HepG2 (cell line): ENCODE data around the gene DMRT3. TPM values are rescaled to one million over a fixed set of nuclear protein-coding genes. Genes with fewer than 3 reads are reported as not detected.

ENCODE experiments used
- ATAC-seq: fragments of 200-7000 bp; cut with Tn5 transposase; 3 replicates; pipeline ENCODE4 v1.9.1; 2020; ENCODE audit warnings: mild to moderate bottlenecking, moderate library complexity
- BruUV-seq: library from RNA; stranded (reverse); fragments of 400-500 nt; replicated peaks from 2 replicates; lab custom pipeline; 2021; lab: Mats Ljungman, UMichigan
- CTCF ChIA-PET: fragments of 300-600 bp; formaldehyde crosslinking; extraction: SDS; loops from one replicate; lab custom pipeline; 2021; ENCODE audit warnings: low total read pairs, inconsistent platforms, low intra/inter-chr PET ratio; lab: Yijun Ruan, JAX
- POLR2A ChIA-PET: fragments of 350-600 bp; sonication (Branson Sonifier 250); formaldehyde crosslinking; loops from one replicate; lab custom pipeline; 2020; ENCODE audit warnings: antibody characterized with exemption, inconsistent platforms; lab: Yijun Ruan, JAX
- DNase-seq: peaks from one replicate; pipeline ENCODE4 v3.0.0-alpha.2; 2015; ENCODE audit warnings: low spot score
- FAIRE-seq: peaks from 3 replicates; lab custom pipeline; 2011; peaks lifted over from hg19 to GRCh38; lab: Jason Lieb, UNC
- H2AFZ ChIP-seq: one replicate; pipeline ENCODE4 v1.6.1; 2011; ENCODE audit warnings: low read length, inconsistent platforms
- H3K27ac ChIP-seq: fragments of 300-600 bp; 3 replicates; pipeline ENCODE4 v1.8.0; 2011; ENCODE audit warnings: mixed run types, mild to moderate bottlenecking, mixed read lengths, low read length, inconsistent platforms; ENCODE audit not compliant: insufficient read depth; ENCODE audit errors: extremely low read length
- H3K27me3 ChIP-seq, 2 experiments: fragments of 200-600 bp in 1 of 2; 2 replicates in 1 of 2; 3 replicates in 1 of 2; pipeline versions ENCODE4 v1.6.0 to v1.8.0; 2011; ENCODE audit warnings: low read length in 2 of 2, mild to moderate bottlenecking in 2 of 2, moderate library complexity in 2 of 2, inconsistent platforms in 1 of 2; ENCODE audit not compliant: insufficient read depth in 2 of 2, control insufficient read depth in 1 of 2
- H3K36me3 ChIP-seq, 2 experiments: fragments of 200-600 bp in 1 of 2; replicated peaks in 1 of 2; 2 replicates in 1 of 2; 3 replicates in 1 of 2; pipeline versions ENCODE4 v1.5.1 to v1.8.0; 2011; ENCODE audit warnings: low read length in 2 of 2, inconsistent platforms in 1 of 2; ENCODE audit not compliant: insufficient read depth in 2 of 2, control insufficient read depth in 1 of 2
- H3K4me1 ChIP-seq: 2 replicates; pipeline ENCODE4 v1.5.1; 2012; ENCODE audit warnings: low read length, inconsistent platforms; ENCODE audit not compliant: insufficient read depth
- H3K4me2 ChIP-seq: 2 replicates; pipeline ENCODE4 v1.6.0; 2011; ENCODE audit warnings: low read depth, low read length, inconsistent platforms
- H3K4me3 ChIP-seq, 3 experiments: fragments of 200-600 bp in 1 of 3; sonication (generic), shearing (Covaris generic) in 1 of 3; replicated peaks in 1 of 3; 2 replicates each; pipeline ENCODE4 v1.5.1; 2011 to 2016; ENCODE audit warnings: low read length in 3 of 3, inconsistent platforms in 2 of 3, low read depth in 2 of 3, mild to moderate bottlenecking in 2 of 3, control low read depth in 1 of 3, mixed read lengths in 1 of 3; ENCODE audit not compliant: insufficient read depth in 1 of 3
- H3K79me2 ChIP-seq: one replicate; pipeline ENCODE4 v1.6.1; 2011; ENCODE audit warnings: low read length, inconsistent platforms; ENCODE audit not compliant: insufficient read depth
- H3K9ac ChIP-seq: 2 replicates; pipeline ENCODE4 v1.6.0; 2011; ENCODE audit warnings: mild to moderate bottlenecking, low read depth, low read length, inconsistent platforms; ENCODE audit not compliant: insufficient read depth
- H3K9me3 ChIP-seq: 2 replicates; pipeline ENCODE4 v1.5.1; 2012; ENCODE audit warnings: mild to moderate bottlenecking, low read length
- H4K20me1 ChIP-seq: 2 replicates; pipeline ENCODE4 v1.6.0; 2011; ENCODE audit warnings: inconsistent platforms, mild to moderate bottlenecking, low read length, moderate library complexity; ENCODE audit not compliant: insufficient read depth
- HNRNPLL ChIP-seq: fragments of 200-400 bp; formaldehyde crosslinking; IDR thresholded peaks from 2 replicates; pipeline ENCODE4 v1.6.1; 2017; ENCODE audit warnings: mild to moderate bottlenecking, low read depth, low read length; ENCODE audit not compliant: poor library complexity, severe bottlenecking
- KLF6 ChIP-seq: IDR thresholded peaks from 2 replicates; pipeline ENCODE4 v1.8.0; 2016; ENCODE audit warnings: missing biosample characterization, missing genetic modification reagents
- NRL ChIP-seq: sonication (generic); formaldehyde crosslinking; IDR thresholded peaks from 2 replicates; pipeline ENCODE4 v1.5.0; 2020; ENCODE audit warnings: missing genetic modification reagents, mild to moderate bottlenecking, moderate library complexity, borderline replicate concordance
- PHF21A ChIP-seq: sonication (generic); formaldehyde crosslinking; IDR thresholded peaks from 2 replicates; pipeline ENCODE4 v1.5.0; 2020; ENCODE audit warnings: mild to moderate bottlenecking, missing genetic modification reagents
- SMARCE1 ChIP-seq: fragments of 450-650 bp; IDR thresholded peaks from 2 replicates; pipeline ENCODE4 v1.6.1; 2017; ENCODE audit warnings: borderline replicate concordance
- SRSF9 ChIP-seq: fragments of 200-400 bp; formaldehyde crosslinking; IDR thresholded peaks from 2 replicates; pipeline ENCODE4 v1.6.1; 2018; ENCODE audit warnings: borderline replicate concordance, mild to moderate bottlenecking, low read depth, low read length; ENCODE audit not compliant: insufficient read depth, poor library complexity, severe bottlenecking
- TEAD2 ChIP-seq: sonication (generic); formaldehyde crosslinking; IDR thresholded peaks from 2 replicates; pipeline ENCODE4 v1.9.0; 2021; ENCODE audit warnings: missing genetic modification reagents
- ZNF44 ChIP-seq: sonication (generic); formaldehyde crosslinking; IDR thresholded peaks from 2 replicates; pipeline ENCODE4 v1.5.1; 2020; ENCODE audit warnings: mild to moderate bottlenecking, missing genetic modification reagents
- ZNF460 ChIP-seq: sonication (generic); formaldehyde crosslinking; IDR thresholded peaks from 2 replicates; pipeline ENCODE4 v1.5.1; 2020; ENCODE audit warnings: missing genetic modification reagents, mild to moderate bottlenecking, borderline replicate concordance
- ZSCAN22 ChIP-seq: sonication (generic); formaldehyde crosslinking; IDR thresholded peaks from 2 replicates; pipeline ENCODE4 v1.4.0; 2020; ENCODE audit warnings: mild to moderate bottlenecking, missing genetic modification reagents
- WGBS: methylation state at CpG from one replicate; pipeline ENCODE4 v1.1.6; 2017; ENCODE audit warnings: low lambda C conversion rate; 5-methylcytosine and 5-hydroxymethylcytosine counted together
- in situ Hi-C: cut with HindIII; loops from 2 replicates; pipeline ENCODE4 v1.10.0; 2017; ENCODE audit warnings: low pct_unique_long_range_greater_than_20kb; ENCODE audit not compliant: extremely low pct_ligation_motif_present
- intact Hi-C: fragments of 100-400 bp; cut with micrococcal nuclease; formaldehyde crosslinking; loops from one replicate; pipeline ENCODE4 v1.10.0; 2022; ENCODE audit not compliant: unreplicated experiment
- polyA plus RNA-seq, 8 experiments: library from polyadenylated mRNA; depleted of rRNA in 3 of 8; stranded (reverse) in 7 of 8; unstranded in 1 of 8; fragments of >200 nt; fragmentation: Illumina TruSeq in 4 of 8; extraction: Trizol in 4 of 8; gene quantifications; 2 replicates each; pipeline versions ENCODE4 v1.2.1 to v1.2.3, GENCODE V29; 2011 to 2016; ENCODE audit warnings: low read depth in 4 of 8, missing spikeins in 1 of 8, mixed read lengths in 1 of 8; ENCODE audit not compliant: insufficient read depth in 1 of 8
- total RNA-seq, 5 experiments: library from RNA; depleted of rRNA; stranded (reverse); fragments of >200 nt; fragmentation: Illumina TruSeq; extraction: Trizol; gene quantifications; 2 replicates each; pipeline ENCODE4 v1.2.3, GENCODE V29; 2016; ENCODE audit warnings: low read depth in 1 of 5
- TF ChIP-seq, protein P1 (sequence below): sonication (generic); formaldehyde crosslinking; IDR thresholded peaks from 2 replicates; pipeline ENCODE4 v1.5.0; 2020; ENCODE audit warnings: missing genetic modification reagents
- TF ChIP-seq, protein P2 (sequence below): sonication (generic); formaldehyde crosslinking; IDR thresholded peaks from 2 replicates; pipeline ENCODE4 v1.9.0; 2022; ENCODE audit warnings: missing genetic modification reagents, mild to moderate bottlenecking, borderline replicate concordance
- TF ChIP-seq, protein P3 (sequence below): sonication (generic); formaldehyde crosslinking; IDR thresholded peaks from 2 replicates; pipeline ENCODE4 v1.9.0; 2021; ENCODE audit warnings: missing genetic modification reagents, borderline replicate concordance
- TF ChIP-seq, protein P4 (sequence below): sonication (generic); IDR thresholded peaks from 2 replicates; pipeline ENCODE4 v1.6.1; 2016; ENCODE audit warnings: low read depth, borderline replicate concordance

Gene DMRT3
- total and polyA plus RNA-seq, 2 of the 13 experiments (the other 11 are each of a cell fraction or from before 2014, with no cell fraction given), result not detected

DNA sequence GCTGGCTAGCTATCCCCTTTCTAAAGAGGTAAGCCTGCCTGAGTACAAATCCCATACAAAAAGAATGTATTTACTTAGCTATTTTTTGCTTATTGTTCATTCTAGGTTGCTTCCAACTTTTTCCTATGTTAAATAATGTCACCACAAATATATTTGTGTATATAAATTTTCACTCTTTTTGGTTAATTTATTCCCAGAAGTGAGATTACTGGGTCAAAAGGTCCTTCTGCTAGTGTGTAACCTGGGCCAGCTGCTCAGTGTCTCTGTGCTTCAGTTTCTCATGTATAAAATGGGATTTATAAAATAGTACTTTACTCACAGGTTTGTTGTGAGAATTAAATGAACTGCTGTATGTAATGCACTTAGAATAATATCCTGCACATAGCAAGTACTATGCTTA is 49.8 kb downstream of the DMRT3 start:
- H3K79me2 ChIP-seq, result no peaks in the 10 kb centered on the region
- no peaks in the 10 kb centered on the region for H3K4me1 ChIP-seq
- ChIA-PET POLR2A (no interaction called here), CTCF (no interaction called here)
- peaks cover 4% of the 10 kb centered on the region; the same call in 1 of the 2 replicates for H3K9me3 ChIP-seq
- BruUV-seq, result no TSS peak
- no peak overlapping the region for H3K4me3 ChIP-seq
- TF ChIP-seq, protein P1, sequence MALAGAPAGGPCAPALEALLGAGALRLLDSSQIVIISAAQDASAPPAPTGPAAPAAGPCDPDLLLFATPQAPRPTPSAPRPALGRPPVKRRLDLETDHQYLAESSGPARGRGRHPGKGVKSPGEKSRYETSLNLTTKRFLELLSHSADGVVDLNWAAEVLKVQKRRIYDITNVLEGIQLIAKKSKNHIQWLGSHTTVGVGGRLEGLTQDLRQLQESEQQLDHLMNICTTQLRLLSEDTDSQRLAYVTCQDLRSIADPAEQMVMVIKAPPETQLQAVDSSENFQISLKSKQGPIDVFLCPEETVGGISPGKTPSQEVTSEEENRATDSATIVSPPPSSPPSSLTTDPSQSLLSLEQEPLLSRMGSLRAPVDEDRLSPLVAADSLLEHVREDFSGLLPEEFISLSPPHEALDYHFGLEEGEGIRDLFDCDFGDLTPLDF (CRISPR knock-in tag), result no peak
- TF ChIP-seq HNRNPLL, result no peak
- no peak for TF ChIP-seq NRL
- no peak for TF ChIP-seq ZSCAN22
- H3K36me3 ChIP-seq, result no peaks in the 10 kb centered on the region
- in situ Hi-C loops (no loop called here), intact Hi-C loops (no loop called here)
- no peak overlapping the region for H3K4me2 ChIP-seq
- H3K9ac ChIP-seq, result no peak overlapping the region
- peaks cover 1 to 5% of the 10 kb centered on the region in 2 experiments; a peak in 1 of 5 replicates for H3K27me3 ChIP-seq
- DNase-seq, result no peak
- H4K20me1 ChIP-seq, result no peaks in the 10 kb centered on the region
- FAIRE-seq, result no peak
- no peak for ATAC-seq
- H2AFZ ChIP-seq, result no peak overlapping the region
- H3K27ac ChIP-seq, result no peak overlapping the region

DNA sequence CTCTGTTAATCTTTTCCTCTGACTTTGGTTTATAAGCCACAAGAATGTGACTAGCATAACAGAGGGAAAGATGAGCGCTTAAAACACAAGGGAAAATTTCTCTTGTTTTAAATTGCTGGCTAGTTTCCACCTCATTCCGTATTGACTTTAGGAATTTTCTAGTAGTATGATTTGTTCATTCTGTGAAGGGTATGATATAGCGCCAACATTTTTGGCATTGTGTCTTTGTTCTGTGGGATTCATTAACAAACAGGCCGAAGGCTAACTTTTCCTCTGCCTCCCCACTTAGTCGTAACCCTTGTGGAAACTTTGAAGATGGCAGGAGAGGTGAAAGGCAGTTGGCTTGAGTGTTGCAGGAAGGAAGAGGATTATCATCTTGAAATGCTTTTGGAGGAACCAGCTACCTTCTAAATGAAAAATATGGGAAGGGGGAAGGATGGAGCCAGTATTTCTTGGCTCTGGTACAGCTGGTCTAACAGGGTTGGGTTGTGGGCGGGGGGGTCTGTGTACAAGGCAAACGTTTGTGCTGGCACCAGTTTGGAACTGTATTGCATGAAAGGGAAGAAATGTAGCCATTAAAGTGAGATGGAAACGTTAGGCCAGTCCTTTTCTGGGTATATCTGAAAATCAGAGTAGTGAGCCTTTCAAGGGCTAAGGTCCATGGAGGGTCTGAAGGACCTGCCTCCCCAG is 52.2 kb downstream of the DMRT3 start:
- Histone ChIP-seq H3K79me2 (no peaks in the 10 kb centered on the region), H3K27me3 (peaks cover 1 to 8% of the 10 kb centered on the region in 2 experiments; a peak in 2 of 5 replicates), H3K27ac (no peak overlapping the region), H3K4me1 (no peaks in the 10 kb centered on the region), H4K20me1 (no peaks in the 10 kb centered on the region), H3K4me3 (no peak overlapping the region), H3K36me3 (no peaks in the 10 kb centered on the region), H3K9me3 (no peaks in the 10 kb centered on the region), H3K9ac (no peak overlapping the region), H3K4me2 (no peak overlapping the region), H2AFZ (no peak overlapping the region)
- no TSS peak for BruUV-seq
- intact Hi-C loops (no loop called here), in situ Hi-C loops (no loop called here)
- DNase-seq (no peak), ATAC-seq (no peak), FAIRE-seq (no peak)
- WGBS, result 42% methylated on average over 8 of the region's 8 CpGs
- ChIA-PET CTCF (no interaction called here), POLR2A (no interaction called here)
- TF ChIP-seq TEAD2 (CRISPR knock-in tag), result no peak
- no peak for TF ChIP-seq SRSF9
- TF ChIP-seq, protein P2, sequence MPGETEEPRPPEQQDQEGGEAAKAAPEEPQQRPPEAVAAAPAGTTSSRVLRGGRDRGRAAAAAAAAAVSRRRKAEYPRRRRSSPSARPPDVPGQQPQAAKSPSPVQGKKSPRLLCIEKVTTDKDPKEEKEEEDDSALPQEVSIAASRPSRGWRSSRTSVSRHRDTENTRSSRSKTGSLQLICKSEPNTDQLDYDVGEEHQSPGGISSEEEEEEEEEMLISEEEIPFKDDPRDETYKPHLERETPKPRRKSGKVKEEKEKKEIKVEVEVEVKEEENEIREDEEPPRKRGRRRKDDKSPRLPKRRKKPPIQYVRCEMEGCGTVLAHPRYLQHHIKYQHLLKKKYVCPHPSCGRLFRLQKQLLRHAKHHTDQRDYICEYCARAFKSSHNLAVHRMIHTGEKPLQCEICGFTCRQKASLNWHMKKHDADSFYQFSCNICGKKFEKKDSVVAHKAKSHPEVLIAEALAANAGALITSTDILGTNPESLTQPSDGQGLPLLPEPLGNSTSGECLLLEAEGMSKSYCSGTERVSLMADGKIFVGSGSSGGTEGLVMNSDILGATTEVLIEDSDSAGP (CRISPR knock-in tag), result no peak
- no peak for TF ChIP-seq SMARCE1
- TF ChIP-seq ZNF44 (CRISPR knock-in tag), result no peak
- no peak for TF ChIP-seq ZNF460 (CRISPR knock-in tag)
- no peak for TF ChIP-seq PHF21A
- TF ChIP-seq, protein P3, sequence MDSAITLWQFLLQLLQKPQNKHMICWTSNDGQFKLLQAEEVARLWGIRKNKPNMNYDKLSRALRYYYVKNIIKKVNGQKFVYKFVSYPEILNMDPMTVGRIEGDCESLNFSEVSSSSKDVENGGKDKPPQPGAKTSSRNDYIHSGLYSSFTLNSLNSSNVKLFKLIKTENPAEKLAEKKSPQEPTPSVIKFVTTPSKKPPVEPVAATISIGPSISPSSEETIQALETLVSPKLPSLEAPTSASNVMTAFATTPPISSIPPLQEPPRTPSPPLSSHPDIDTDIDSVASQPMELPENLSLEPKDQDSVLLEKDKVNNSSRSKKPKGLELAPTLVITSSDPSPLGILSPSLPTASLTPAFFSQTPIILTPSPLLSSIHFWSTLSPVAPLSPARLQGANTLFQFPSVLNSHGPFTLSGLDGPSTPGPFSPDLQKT (CRISPR knock-in tag), result no peak
- TF ChIP-seq KLF6 (CRISPR knock-in tag), result no peak
- TF ChIP-seq, protein P4, sequence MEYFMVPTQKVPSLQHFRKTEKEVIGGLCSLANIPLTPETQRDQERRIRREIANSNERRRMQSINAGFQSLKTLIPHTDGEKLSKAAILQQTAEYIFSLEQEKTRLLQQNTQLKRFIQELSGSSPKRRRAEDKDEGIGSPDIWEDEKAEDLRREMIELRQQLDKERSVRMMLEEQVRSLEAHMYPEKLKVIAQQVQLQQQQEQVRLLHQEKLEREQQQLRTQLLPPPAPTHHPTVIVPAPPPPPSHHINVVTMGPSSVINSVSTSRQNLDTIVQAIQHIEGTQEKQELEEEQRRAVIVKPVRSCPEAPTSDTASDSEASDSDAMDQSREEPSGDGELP, result no peak
